Body of pancreas (tissue), 4 donors: ENCODE data around the gene OR14A16.

Experiments used
- POLR2A ChIP-seq, 3 donors: fragments of 450-650 bp; IDR thresholded peaks; one replicate each; pipeline ENCODE4 v1.6.1; 2016; ENCODE audit warnings: antibody characterized with exemption in 3 of 3, mild to moderate bottlenecking in 2 of 3
- TF ChIP-seq, protein P1 (sequence below), 7 experiments: fragments of 450-650 bp in 4 of 7; fragments of 200-600 bp in 3 of 7; sonication (generic) in 3 of 7; IDR thresholded peaks; one replicate each; pipeline ENCODE4 v1.5.1; 2016 to 2019; ENCODE audit warnings: antibody characterized with exemption in 7 of 7

GRCh38 chr1:247845011-247845692 lies 21.2 kb upstream of the OR14A16 start:
- TF ChIP-seq, protein P1, sequence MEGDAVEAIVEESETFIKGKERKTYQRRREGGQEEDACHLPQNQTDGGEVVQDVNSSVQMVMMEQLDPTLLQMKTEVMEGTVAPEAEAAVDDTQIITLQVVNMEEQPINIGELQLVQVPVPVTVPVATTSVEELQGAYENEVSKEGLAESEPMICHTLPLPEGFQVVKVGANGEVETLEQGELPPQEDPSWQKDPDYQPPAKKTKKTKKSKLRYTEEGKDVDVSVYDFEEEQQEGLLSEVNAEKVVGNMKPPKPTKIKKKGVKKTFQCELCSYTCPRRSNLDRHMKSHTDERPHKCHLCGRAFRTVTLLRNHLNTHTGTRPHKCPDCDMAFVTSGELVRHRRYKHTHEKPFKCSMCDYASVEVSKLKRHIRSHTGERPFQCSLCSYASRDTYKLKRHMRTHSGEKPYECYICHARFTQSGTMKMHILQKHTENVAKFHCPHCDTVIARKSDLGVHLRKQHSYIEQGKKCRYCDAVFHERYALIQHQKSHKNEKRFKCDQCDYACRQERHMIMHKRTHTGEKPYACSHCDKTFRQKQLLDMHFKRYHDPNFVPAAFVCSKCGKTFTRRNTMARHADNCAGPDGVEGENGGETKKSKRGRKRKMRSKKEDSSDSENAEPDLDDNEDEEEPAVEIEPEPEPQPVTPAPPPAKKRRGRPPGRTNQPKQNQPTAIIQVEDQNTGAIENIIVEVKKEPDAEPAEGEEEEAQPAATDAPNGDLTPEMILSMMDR (IDR thresholded peaks at IDR 0.05) = no peak
- no peak for TF ChIP-seq POLR2A (IDR thresholded peaks at IDR 0.05)
